HepG2 (cell line): ENCODE measurements around the gene CBX5. TPM values are rescaled to one million over a fixed set of nuclear protein-coding genes. Genes with fewer than 3 reads are reported as not detected.

ENCODE experiments used
- ATAC-seq: fragments of 200-7000 bp; cut with Tn5 transposase; 3 replicates; pipeline ENCODE4 v1.9.1; 2020; ENCODE audit warnings: mild to moderate bottlenecking, moderate library complexity
- BruUV-seq: library from RNA; stranded (reverse); fragments of 400-500 nt; replicated peaks from 2 replicates; lab custom pipeline; 2021; lab: Mats Ljungman, UMichigan
- CTCF ChIA-PET: fragments of 300-600 bp; formaldehyde crosslinking; extraction: SDS; loops from one replicate; lab custom pipeline; 2021; ENCODE audit warnings: low total read pairs, inconsistent platforms, low intra/inter-chr PET ratio; lab: Yijun Ruan, JAX
- POLR2A ChIA-PET: fragments of 350-600 bp; sonication (Branson Sonifier 250); formaldehyde crosslinking; loops from one replicate; lab custom pipeline; 2020; ENCODE audit warnings: antibody characterized with exemption, inconsistent platforms; lab: Yijun Ruan, JAX
- DNase-seq: peaks from one replicate; pipeline ENCODE4 v3.0.0-alpha.2; 2015; ENCODE audit warnings: low spot score
- FAIRE-seq: peaks from 3 replicates; lab custom pipeline; 2011; peaks lifted over from hg19 to GRCh38; lab: Jason Lieb, UNC
- H2AFZ ChIP-seq: one replicate; pipeline ENCODE4 v1.6.1; 2011; ENCODE audit warnings: low read length, inconsistent platforms
- H3K27ac ChIP-seq: fragments of 300-600 bp; 3 replicates; pipeline ENCODE4 v1.8.0; 2011; ENCODE audit warnings: mixed run types, mild to moderate bottlenecking, mixed read lengths, low read length, inconsistent platforms; ENCODE audit not compliant: insufficient read depth; ENCODE audit errors: extremely low read length
- H3K27me3 ChIP-seq, 2 experiments: fragments of 200-600 bp in 1 of 2; 2 replicates in 1 of 2; 3 replicates in 1 of 2; pipeline versions ENCODE4 v1.6.0 to v1.8.0; 2011; ENCODE audit warnings: low read length in 2 of 2, mild to moderate bottlenecking in 2 of 2, moderate library complexity in 2 of 2, inconsistent platforms in 1 of 2; ENCODE audit not compliant: insufficient read depth in 2 of 2, control insufficient read depth in 1 of 2
- H3K36me3 ChIP-seq, 2 experiments: fragments of 200-600 bp in 1 of 2; replicated peaks in 1 of 2; 2 replicates in 1 of 2; 3 replicates in 1 of 2; pipeline versions ENCODE4 v1.5.1 to v1.8.0; 2011; ENCODE audit warnings: low read length in 2 of 2, inconsistent platforms in 1 of 2; ENCODE audit not compliant: insufficient read depth in 2 of 2, control insufficient read depth in 1 of 2
- H3K4me1 ChIP-seq: 2 replicates; pipeline ENCODE4 v1.5.1; 2012; ENCODE audit warnings: low read length, inconsistent platforms; ENCODE audit not compliant: insufficient read depth
- H3K4me2 ChIP-seq: 2 replicates; pipeline ENCODE4 v1.6.0; 2011; ENCODE audit warnings: low read depth, low read length, inconsistent platforms
- H3K4me3 ChIP-seq, 3 experiments: fragments of 200-600 bp in 1 of 3; sonication (generic), shearing (Covaris generic) in 1 of 3; replicated peaks in 1 of 3; 2 replicates each; pipeline ENCODE4 v1.5.1; 2011 to 2016; ENCODE audit warnings: low read length in 3 of 3, inconsistent platforms in 2 of 3, low read depth in 2 of 3, mild to moderate bottlenecking in 2 of 3, control low read depth in 1 of 3, mixed read lengths in 1 of 3; ENCODE audit not compliant: insufficient read depth in 1 of 3
- H3K79me2 ChIP-seq: one replicate; pipeline ENCODE4 v1.6.1; 2011; ENCODE audit warnings: low read length, inconsistent platforms; ENCODE audit not compliant: insufficient read depth
- H3K9ac ChIP-seq: 2 replicates; pipeline ENCODE4 v1.6.0; 2011; ENCODE audit warnings: mild to moderate bottlenecking, low read depth, low read length, inconsistent platforms; ENCODE audit not compliant: insufficient read depth
- H3K9me3 ChIP-seq: 2 replicates; pipeline ENCODE4 v1.5.1; 2012; ENCODE audit warnings: mild to moderate bottlenecking, low read length
- H4K20me1 ChIP-seq: 2 replicates; pipeline ENCODE4 v1.6.0; 2011; ENCODE audit warnings: inconsistent platforms, mild to moderate bottlenecking, low read length, moderate library complexity; ENCODE audit not compliant: insufficient read depth
- ASH2L ChIP-seq: fragments of 300-600, 200-600 bp; sonication (generic); IDR thresholded peaks from 2 replicates; pipeline ENCODE4 v1.7.0; 2017; ENCODE audit warnings: low read depth, mild to moderate bottlenecking, moderate library complexity, mixed read lengths, low read length; ENCODE audit not compliant: insufficient read length
- BORCS8-MEF2B ChIP-seq: sonication (generic); formaldehyde crosslinking; IDR thresholded peaks from 2 replicates; pipeline ENCODE4 v1.8.0; 2022; ENCODE audit warnings: mild to moderate bottlenecking, missing genetic modification reagents
- HOXA3 ChIP-seq: sonication (generic); formaldehyde crosslinking; IDR thresholded peaks from 2 replicates; pipeline ENCODE4 v1.5.0; 2020; ENCODE audit warnings: missing genetic modification reagents
- KAT8 ChIP-seq: IDR thresholded peaks from 2 replicates; pipeline ENCODE4 v1.6.1; 2016; ENCODE audit warnings: missing genetic modification reagents, missing compliant biosample characterization
- NFIB ChIP-seq: sonication (generic); formaldehyde crosslinking; IDR thresholded peaks from 2 replicates; pipeline ENCODE4 v1.9.0; 2021; ENCODE audit warnings: missing genetic modification reagents, mild to moderate bottlenecking, borderline replicate concordance
- PHF21A ChIP-seq: sonication (generic); formaldehyde crosslinking; IDR thresholded peaks from 2 replicates; pipeline ENCODE4 v1.5.0; 2020; ENCODE audit warnings: mild to moderate bottlenecking, missing genetic modification reagents
- RXRB ChIP-seq: IDR thresholded peaks from 2 replicates; pipeline ENCODE4 v1.6.1; 2016; ENCODE audit warnings: borderline replicate concordance, missing genetic modification reagents, missing compliant biosample characterization
- SMYD3 ChIP-seq: sonication (generic); formaldehyde crosslinking; IDR thresholded peaks from 2 replicates; pipeline ENCODE4 v1.8.1; 2023; ENCODE audit warnings: mild to moderate bottlenecking, missing genetic modification reagents
- TEAD2 ChIP-seq: sonication (generic); formaldehyde crosslinking; IDR thresholded peaks from 2 replicates; pipeline ENCODE4 v1.9.0; 2021; ENCODE audit warnings: missing genetic modification reagents
- TERF1 ChIP-seq: sonication (generic); formaldehyde crosslinking; IDR thresholded peaks from 2 replicates; pipeline ENCODE4 v1.8.0; 2022; ENCODE audit warnings: mild to moderate bottlenecking, missing genetic modification reagents, moderate library complexity
- U2AF2 ChIP-seq: fragments of 200-400 bp; formaldehyde crosslinking; IDR thresholded peaks from 2 replicates; pipeline ENCODE4 v1.6.1; 2017; ENCODE audit warnings: low read depth, mild to moderate bottlenecking, low read length
- ZBTB26 ChIP-seq: IDR thresholded peaks from 2 replicates; pipeline ENCODE4 v1.6.1; 2016; ENCODE audit warnings: missing compliant biosample characterization, missing genetic modification reagents, borderline replicate concordance
- ZNF260 ChIP-seq: sonication (generic); formaldehyde crosslinking; IDR thresholded peaks from 2 replicates; pipeline ENCODE4 v1.4.0; 2020; ENCODE audit warnings: missing genetic modification reagents, low read depth, mild to moderate bottlenecking, borderline replicate concordance
- ZNF276 ChIP-seq: sonication (generic); formaldehyde crosslinking; IDR thresholded peaks from 2 replicates; pipeline ENCODE4 v1.4.0; 2020; ENCODE audit warnings: mild to moderate bottlenecking, low read depth, missing genetic modification reagents
- ZNF549 ChIP-seq: sonication (generic); formaldehyde crosslinking; IDR thresholded peaks from 2 replicates; pipeline ENCODE4 v1.5.0; 2020; ENCODE audit warnings: missing genetic modification reagents
- ZNF552 ChIP-seq: sonication (generic); formaldehyde crosslinking; IDR thresholded peaks from 2 replicates; pipeline ENCODE4 v1.9.0; 2022; ENCODE audit warnings: missing genetic modification reagents, mild to moderate bottlenecking, borderline replicate concordance
- ZNF660 ChIP-seq: sonication (generic); formaldehyde crosslinking; IDR thresholded peaks from 2 replicates; pipeline ENCODE4 v1.5.1; 2020; ENCODE audit warnings: mild to moderate bottlenecking, low read depth, missing genetic modification reagents, borderline replicate concordance
- WGBS: methylation state at CpG from one replicate; pipeline ENCODE4 v1.1.6; 2017; ENCODE audit warnings: low lambda C conversion rate; 5-methylcytosine and 5-hydroxymethylcytosine counted together
- in situ Hi-C: cut with HindIII; loops from 2 replicates; pipeline ENCODE4 v1.10.0; 2017; ENCODE audit warnings: low pct_unique_long_range_greater_than_20kb; ENCODE audit not compliant: extremely low pct_ligation_motif_present
- intact Hi-C: fragments of 100-400 bp; cut with micrococcal nuclease; formaldehyde crosslinking; loops from one replicate; pipeline ENCODE4 v1.10.0; 2022; ENCODE audit not compliant: unreplicated experiment
- polyA plus RNA-seq, 8 experiments: library from polyadenylated mRNA; depleted of rRNA in 3 of 8; stranded (reverse) in 7 of 8; unstranded in 1 of 8; fragments of >200 nt; fragmentation: Illumina TruSeq in 4 of 8; extraction: Trizol in 4 of 8; gene quantifications; 2 replicates each; pipeline versions ENCODE4 v1.2.1 to v1.2.3, GENCODE V29; 2011 to 2016; ENCODE audit warnings: low read depth in 4 of 8, missing spikeins in 1 of 8, mixed read lengths in 1 of 8; ENCODE audit not compliant: insufficient read depth in 1 of 8
- total RNA-seq, 5 experiments: library from RNA; depleted of rRNA; stranded (reverse); fragments of >200 nt; fragmentation: Illumina TruSeq; extraction: Trizol; gene quantifications; 2 replicates each; pipeline ENCODE4 v1.2.3, GENCODE V29; 2016; ENCODE audit warnings: low read depth in 1 of 5
- TF ChIP-seq, protein P1 (sequence below): sonication (generic); formaldehyde crosslinking; IDR thresholded peaks from 2 replicates; pipeline ENCODE4 v1.5.0; 2020; ENCODE audit warnings: missing genetic modification reagents
- TF ChIP-seq, protein P2 (sequence below): sonication (generic); formaldehyde crosslinking; IDR thresholded peaks from 2 replicates; pipeline ENCODE4 v1.4.0; 2020; ENCODE audit warnings: mild to moderate bottlenecking, missing genetic modification reagents

The CBX5 gene
- total and polyA plus RNA-seq, 2 of the 13 experiments (the other 11 are each of a cell fraction or from before 2014, with no cell fraction given) = 16.0 to 22.2 TPM

- TF ChIP-seq ZNF276 (CRISPR knock-in tag) = no peak
- no peak for TF ChIP-seq KAT8
- no peak for TF ChIP-seq RXRB (CRISPR knock-in tag)
- no peak for TF ChIP-seq TERF1 (CRISPR knock-in tag)
- no peak for TF ChIP-seq ZNF660 (CRISPR knock-in tag)
- TF ChIP-seq ZNF549 (CRISPR knock-in tag) = no peak
- TF ChIP-seq, protein P1, sequence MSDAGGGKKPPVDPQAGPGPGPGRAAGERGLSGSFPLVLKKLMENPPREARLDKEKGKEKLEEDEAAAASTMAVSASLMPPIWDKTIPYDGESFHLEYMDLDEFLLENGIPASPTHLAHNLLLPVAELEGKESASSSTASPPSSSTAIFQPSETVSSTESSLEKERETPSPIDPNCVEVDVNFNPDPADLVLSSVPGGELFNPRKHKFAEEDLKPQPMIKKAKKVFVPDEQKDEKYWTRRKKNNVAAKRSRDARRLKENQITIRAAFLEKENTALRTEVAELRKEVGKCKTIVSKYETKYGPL = no peak
- no peak for TF ChIP-seq NFIB (CRISPR knock-in tag)
- TF ChIP-seq PHF21A (CRISPR knock-in tag) = no peak
- no peak for TF ChIP-seq ZNF552 (CRISPR knock-in tag)
- TF ChIP-seq, protein P2, sequence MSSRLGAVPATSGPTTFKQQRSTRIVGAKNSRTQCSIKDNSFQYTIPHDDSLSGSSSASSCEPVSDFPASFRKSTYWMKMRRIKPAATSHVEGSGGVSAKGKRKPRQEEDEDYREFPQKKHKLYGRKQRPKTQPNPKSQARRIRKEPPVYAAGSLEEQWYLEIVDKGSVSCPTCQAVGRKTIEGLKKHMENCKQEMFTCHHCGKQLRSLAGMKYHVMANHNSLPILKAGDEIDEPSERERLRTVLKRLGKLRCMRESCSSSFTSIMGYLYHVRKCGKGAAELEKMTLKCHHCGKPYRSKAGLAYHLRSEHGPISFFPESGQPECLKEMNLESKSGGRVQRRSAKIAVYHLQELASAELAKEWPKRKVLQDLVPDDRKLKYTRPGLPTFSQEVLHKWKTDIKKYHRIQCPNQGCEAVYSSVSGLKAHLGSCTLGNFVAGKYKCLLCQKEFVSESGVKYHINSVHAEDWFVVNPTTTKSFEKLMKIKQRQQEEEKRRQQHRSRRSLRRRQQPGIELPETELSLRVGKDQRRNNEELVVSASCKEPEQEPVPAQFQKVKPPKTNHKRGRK (CRISPR knock-in tag) = no peak
- TF ChIP-seq BORCS8-MEF2B (CRISPR knock-in tag) = no peak
- TF ChIP-seq ASH2L = no peak
- TF ChIP-seq TEAD2 (CRISPR knock-in tag) = no peak
- no peak for TF ChIP-seq ZNF260
- no peak for TF ChIP-seq HOXA3
- no peak for TF ChIP-seq U2AF2
- no peak for TF ChIP-seq SMYD3 (CRISPR knock-in tag)
- no peak for TF ChIP-seq ZBTB26
- in situ Hi-C loops = loop anchor here (10.0 kb wide), 1 partner anchor 458 kb away; the partner anchor contains the start of gene CISTR
- ATAC-seq = no peak
- 0% methylated on average over 2 of the region's 2 CpGs for WGBS
- Histone ChIP-seq H3K4me2 (no peak overlapping the region), H4K20me1 (no peaks in the 10 kb centered on the region), H3K4me3 (no peak overlapping the region), H3K79me2 (no peaks in the 10 kb centered on the region), H3K36me3 (no peaks in the 10 kb centered on the region), H3K9me3 (no peaks in the 10 kb centered on the region), H2AFZ (no peak overlapping the region), H3K27me3 (peaks cover 0 to 25% of the 10 kb centered on the region in 2 experiments; a peak in 4 of 5 replicates), H3K27ac (no peak overlapping the region), H3K9ac (no peak overlapping the region), H3K4me1 (peaks cover 28% of the 10 kb centered on the region)
- no TSS peak for BruUV-seq
- CTCF ChIA-PET = no interaction called here
- DNase-seq = no peak
- no peak for FAIRE-seq
- POLR2A ChIA-PET = no interaction called here
- intact Hi-C loops = no loop called here
Measured at GRCh38 chr12:54213079-54213478, 66.8 kb downstream of the CBX5 start.
